WTC11 (cell line): Measurements from ENCODE around the gene TMEM151A. TPM values are rescaled to one million over a fixed set of nuclear protein-coding genes. Genes with fewer than 3 reads are reported as not detected.

Experiments
- ATAC-seq: fragments of 200-7000 bp; cut with Tn5 transposase; 2 replicates; pipeline ENCODE4 v1.10.0; 2021; ENCODE audit warnings: mild to moderate bottlenecking, moderate library complexity
- CTCF ChIA-PET: fragments of 300-600 bp; sonication (Branson Sonifier 250); formaldehyde crosslinking; loops from one replicate; lab custom pipeline; 2021; ENCODE audit warnings: antibody characterized with exemption; lab: Charles Lee
- POLR2A ChIA-PET: fragments of 350-600 bp; sonication (Branson Sonifier 250); formaldehyde crosslinking; loops from one replicate; lab custom pipeline; 2021; ENCODE audit warnings: antibody characterized with exemption; lab: Charles Lee
- DNase-seq: peaks from one replicate; pipeline ENCODE4 v3.0.0; 2021; ENCODE audit warnings: low spot score
- H3K27ac Mint-ChIP-seq: 2 replicates; pipeline ENCODE4 v1.8.0; 2021; ENCODE audit warnings: mixed read lengths
- H3K27me3 Mint-ChIP-seq: 2 replicates; pipeline ENCODE4 v1.8.0; 2021; ENCODE audit warnings: low read depth, mild to moderate bottlenecking, moderate library complexity, mixed read lengths
- H3K36me3 Mint-ChIP-seq: 2 replicates; pipeline ENCODE4 v1.8.0; 2021; ENCODE audit warnings: mixed read lengths
- H3K4me1 Mint-ChIP-seq: 2 replicates; pipeline ENCODE4 v1.8.0; 2022; ENCODE audit warnings: mixed read lengths
- H3K4me3 Mint-ChIP-seq: 2 replicates; pipeline ENCODE4 v1.8.0; 2021; ENCODE audit warnings: mild to moderate bottlenecking, moderate library complexity, mixed read lengths
- H3K9me3 Mint-ChIP-seq: 2 replicates; pipeline ENCODE4 v1.8.0; 2021; ENCODE audit warnings: mixed read lengths
- ETV6 ChIP-seq: sonication (generic); formaldehyde crosslinking; IDR thresholded peaks from 2 replicates; pipeline ENCODE4 v1.8.1; 2022; ENCODE audit warnings: mild to moderate bottlenecking, missing genetic modification reagents
- NFE2L1 ChIP-seq: sonication (generic); formaldehyde crosslinking; IDR thresholded peaks from 2 replicates; pipeline ENCODE4 v1.8.1; 2023; ENCODE audit warnings: missing genetic modification reagents
- PRRX2 ChIP-seq: fragments of 250-450 bp; sonication (Bioruptor Pico); IDR thresholded peaks from 2 replicates; pipeline ENCODE4 v1.8.0; 2021; ENCODE audit warnings: mild to moderate bottlenecking
- TEAD1 ChIP-seq: sonication (generic); formaldehyde crosslinking; IDR thresholded peaks from 2 replicates; pipeline ENCODE4 v1.8.0; 2022; ENCODE audit warnings: mild to moderate bottlenecking, missing genetic modification reagents
- ZNF263 ChIP-seq: sonication (generic); formaldehyde crosslinking; IDR thresholded peaks from 2 replicates; pipeline ENCODE4 v1.8.1; 2022; ENCODE audit warnings: low read depth, mild to moderate bottlenecking, moderate library complexity, missing genetic modification reagents
- ZNF317 ChIP-seq: sonication (generic); formaldehyde crosslinking; IDR thresholded peaks from 2 replicates; pipeline ENCODE4 v1.8.1; 2023; ENCODE audit warnings: low read depth, mild to moderate bottlenecking, moderate library complexity, missing genetic modification reagents, borderline replicate concordance
- ZNF396 ChIP-seq: fragments of 250-450 bp; sonication (Bioruptor Pico); IDR thresholded peaks from 2 replicates; pipeline ENCODE4 v1.8.0; 2021; ENCODE audit warnings: mild to moderate bottlenecking, moderate library complexity, borderline replicate concordance
- total RNA-seq: library from RNA; stranded (reverse); gene quantifications from 3 replicates; pipeline ENCODE4 v1.2.3, GENCODE V29; 2021
- TF ChIP-seq, protein P1 (sequence below): sonication (generic); formaldehyde crosslinking; IDR thresholded peaks from 2 replicates; pipeline ENCODE4 v1.8.0; 2022; ENCODE audit warnings: mild to moderate bottlenecking, missing genetic modification reagents
- TF ChIP-seq, protein P2 (sequence below): sonication (generic); formaldehyde crosslinking; IDR thresholded peaks from 2 replicates; pipeline ENCODE4 v1.8.0; 2022; ENCODE audit warnings: mild to moderate bottlenecking, missing genetic modification reagents
- TF ChIP-seq, protein P3 (sequence below): sonication (generic); formaldehyde crosslinking; conservative IDR thresholded peaks from 2 replicates; pipeline ENCODE4 v1.8.1; 2023; ENCODE audit warnings: mild to moderate bottlenecking, low read depth, missing genetic modification reagents, moderate library complexity
- TF ChIP-seq, protein P4 (sequence below): sonication (generic); formaldehyde crosslinking; IDR thresholded peaks from 2 replicates; pipeline ENCODE4 v1.8.0; 2022; ENCODE audit warnings: mild to moderate bottlenecking, missing genetic modification reagents
- TF ChIP-seq, protein P5 (sequence below): sonication (generic); formaldehyde crosslinking; IDR thresholded peaks from 2 replicates; pipeline ENCODE4 v1.8.1; 2023; ENCODE audit warnings: mild to moderate bottlenecking, missing genetic modification reagents
- TF ChIP-seq, protein P6 (sequence below): fragments of 250-450 bp; sonication (Bioruptor Pico); IDR thresholded peaks from 2 replicates; pipeline ENCODE4 v2.1.2; 2022; ENCODE audit warnings: mild to moderate bottlenecking, moderate library complexity
- TF ChIP-seq, protein P7 (sequence below): sonication (generic); formaldehyde crosslinking; IDR thresholded peaks from 2 replicates; pipeline ENCODE4 v1.8.1; 2022; ENCODE audit warnings: mild to moderate bottlenecking, moderate library complexity, missing genetic modification reagents

TMEM151A gene
- total RNA-seq, 1 experiment from 2014 or later, result 2.2 TPM

DNA sequence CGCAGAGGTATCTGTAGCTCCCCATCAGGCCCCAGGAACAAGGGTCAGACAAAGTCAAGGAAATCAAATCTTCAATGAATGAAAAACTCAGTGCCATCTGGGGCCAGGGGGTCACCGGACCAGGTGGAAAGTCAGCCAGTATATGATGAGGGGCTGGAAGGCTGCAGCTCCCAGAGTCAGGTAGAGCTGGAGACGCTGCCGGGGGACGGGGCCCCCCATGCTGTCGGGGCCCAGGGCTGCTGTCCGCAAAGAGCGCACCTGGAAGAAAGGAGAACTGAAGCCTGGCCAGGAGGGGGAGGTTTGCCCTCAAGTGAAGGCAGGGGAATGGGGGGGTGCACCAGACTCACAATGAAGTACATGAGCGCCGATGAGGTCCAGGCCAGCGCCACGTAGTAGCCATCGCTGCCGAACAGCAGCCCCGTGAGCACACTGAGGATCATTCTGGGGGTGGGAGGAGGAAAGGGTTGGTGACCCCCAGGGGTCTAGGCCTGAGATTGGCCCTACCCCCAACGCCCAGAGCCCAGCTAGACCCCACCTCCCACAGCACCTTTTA is 7.1 kb upstream of the TMEM151A start:
- ChIA-PET POLR2A (interaction anchor here (0.7 kb wide), 1 partner anchor 134 kb away, joined by 3 read pairs; no protein-coding TSS in a partner anchor), CTCF (no interaction called here)
- DNase-seq (no peak), ATAC-seq (no peak)
- H3K9me3 Mint-ChIP-seq, result no peaks in the 10 kb centered on the region
- H3K27ac Mint-ChIP-seq, result no peak overlapping the region
- H3K36me3 Mint-ChIP-seq, result no peaks in the 10 kb centered on the region
- peaks cover 18% of the 10 kb centered on the region for H3K27me3 Mint-ChIP-seq
- TF ChIP-seq, protein P1, sequence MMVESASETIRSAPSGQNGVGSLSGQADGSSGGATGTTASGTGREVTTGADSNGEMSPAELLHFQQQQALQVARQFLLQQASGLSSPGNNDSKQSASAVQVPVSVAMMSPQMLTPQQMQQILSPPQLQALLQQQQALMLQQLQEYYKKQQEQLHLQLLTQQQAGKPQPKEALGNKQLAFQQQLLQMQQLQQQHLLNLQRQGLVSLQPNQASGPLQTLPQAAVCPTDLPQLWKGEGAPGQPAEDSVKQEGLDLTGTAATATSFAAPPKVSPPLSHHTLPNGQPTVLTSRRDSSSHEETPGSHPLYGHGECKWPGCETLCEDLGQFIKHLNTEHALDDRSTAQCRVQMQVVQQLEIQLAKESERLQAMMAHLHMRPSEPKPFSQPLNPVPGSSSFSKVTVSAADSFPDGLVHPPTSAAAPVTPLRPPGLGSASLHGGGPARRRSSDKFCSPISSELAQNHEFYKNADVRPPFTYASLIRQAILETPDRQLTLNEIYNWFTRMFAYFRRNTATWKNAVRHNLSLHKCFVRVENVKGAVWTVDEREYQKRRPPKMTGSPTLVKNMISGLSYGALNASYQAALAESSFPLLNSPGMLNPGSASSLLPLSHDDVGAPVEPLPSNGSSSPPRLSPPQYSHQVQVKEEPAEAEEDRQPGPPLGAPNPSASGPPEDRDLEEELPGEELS (CRISPR knock-in tag), result no peak
- TF ChIP-seq, protein P2, sequence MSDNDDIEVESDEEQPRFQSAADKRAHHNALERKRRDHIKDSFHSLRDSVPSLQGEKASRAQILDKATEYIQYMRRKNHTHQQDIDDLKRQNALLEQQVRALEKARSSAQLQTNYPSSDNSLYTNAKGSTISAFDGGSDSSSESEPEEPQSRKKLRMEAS (CRISPR knock-in tag), result no peak
- TF ChIP-seq, protein P3, sequence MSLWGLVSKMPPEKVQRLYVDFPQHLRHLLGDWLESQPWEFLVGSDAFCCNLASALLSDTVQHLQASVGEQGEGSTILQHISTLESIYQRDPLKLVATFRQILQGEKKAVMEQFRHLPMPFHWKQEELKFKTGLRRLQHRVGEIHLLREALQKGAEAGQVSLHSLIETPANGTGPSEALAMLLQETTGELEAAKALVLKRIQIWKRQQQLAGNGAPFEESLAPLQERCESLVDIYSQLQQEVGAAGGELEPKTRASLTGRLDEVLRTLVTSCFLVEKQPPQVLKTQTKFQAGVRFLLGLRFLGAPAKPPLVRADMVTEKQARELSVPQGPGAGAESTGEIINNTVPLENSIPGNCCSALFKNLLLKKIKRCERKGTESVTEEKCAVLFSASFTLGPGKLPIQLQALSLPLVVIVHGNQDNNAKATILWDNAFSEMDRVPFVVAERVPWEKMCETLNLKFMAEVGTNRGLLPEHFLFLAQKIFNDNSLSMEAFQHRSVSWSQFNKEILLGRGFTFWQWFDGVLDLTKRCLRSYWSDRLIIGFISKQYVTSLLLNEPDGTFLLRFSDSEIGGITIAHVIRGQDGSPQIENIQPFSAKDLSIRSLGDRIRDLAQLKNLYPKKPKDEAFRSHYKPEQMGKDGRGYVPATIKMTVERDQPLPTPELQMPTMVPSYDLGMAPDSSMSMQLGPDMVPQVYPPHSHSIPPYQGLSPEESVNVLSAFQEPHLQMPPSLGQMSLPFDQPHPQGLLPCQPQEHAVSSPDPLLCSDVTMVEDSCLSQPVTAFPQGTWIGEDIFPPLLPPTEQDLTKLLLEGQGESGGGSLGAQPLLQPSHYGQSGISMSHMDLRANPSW, result no peak
- TF ChIP-seq ZNF317 (CRISPR knock-in tag) (no peak), TEAD1 (no peak), ZNF396 (CRISPR knock-in tag) (no peak), NFE2L1 (CRISPR knock-in tag) (no peak), PRRX2 (no peak), ETV6 (no peak), ZNF263 (CRISPR knock-in tag) (no peak)
- TF ChIP-seq, protein P4, sequence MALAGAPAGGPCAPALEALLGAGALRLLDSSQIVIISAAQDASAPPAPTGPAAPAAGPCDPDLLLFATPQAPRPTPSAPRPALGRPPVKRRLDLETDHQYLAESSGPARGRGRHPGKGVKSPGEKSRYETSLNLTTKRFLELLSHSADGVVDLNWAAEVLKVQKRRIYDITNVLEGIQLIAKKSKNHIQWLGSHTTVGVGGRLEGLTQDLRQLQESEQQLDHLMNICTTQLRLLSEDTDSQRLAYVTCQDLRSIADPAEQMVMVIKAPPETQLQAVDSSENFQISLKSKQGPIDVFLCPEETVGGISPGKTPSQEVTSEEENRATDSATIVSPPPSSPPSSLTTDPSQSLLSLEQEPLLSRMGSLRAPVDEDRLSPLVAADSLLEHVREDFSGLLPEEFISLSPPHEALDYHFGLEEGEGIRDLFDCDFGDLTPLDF, result no peak
- TF ChIP-seq, protein P5, sequence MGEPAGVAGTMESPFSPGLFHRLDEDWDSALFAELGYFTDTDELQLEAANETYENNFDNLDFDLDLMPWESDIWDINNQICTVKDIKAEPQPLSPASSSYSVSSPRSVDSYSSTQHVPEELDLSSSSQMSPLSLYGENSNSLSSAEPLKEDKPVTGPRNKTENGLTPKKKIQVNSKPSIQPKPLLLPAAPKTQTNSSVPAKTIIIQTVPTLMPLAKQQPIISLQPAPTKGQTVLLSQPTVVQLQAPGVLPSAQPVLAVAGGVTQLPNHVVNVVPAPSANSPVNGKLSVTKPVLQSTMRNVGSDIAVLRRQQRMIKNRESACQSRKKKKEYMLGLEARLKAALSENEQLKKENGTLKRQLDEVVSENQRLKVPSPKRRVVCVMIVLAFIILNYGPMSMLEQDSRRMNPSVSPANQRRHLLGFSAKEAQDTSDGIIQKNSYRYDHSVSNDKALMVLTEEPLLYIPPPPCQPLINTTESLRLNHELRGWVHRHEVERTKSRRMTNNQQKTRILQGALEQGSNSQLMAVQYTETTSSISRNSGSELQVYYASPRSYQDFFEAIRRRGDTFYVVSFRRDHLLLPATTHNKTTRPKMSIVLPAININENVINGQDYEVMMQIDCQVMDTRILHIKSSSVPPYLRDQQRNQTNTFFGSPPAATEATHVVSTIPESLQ (CRISPR knock-in tag), result no peak
- TF ChIP-seq, protein P6, sequence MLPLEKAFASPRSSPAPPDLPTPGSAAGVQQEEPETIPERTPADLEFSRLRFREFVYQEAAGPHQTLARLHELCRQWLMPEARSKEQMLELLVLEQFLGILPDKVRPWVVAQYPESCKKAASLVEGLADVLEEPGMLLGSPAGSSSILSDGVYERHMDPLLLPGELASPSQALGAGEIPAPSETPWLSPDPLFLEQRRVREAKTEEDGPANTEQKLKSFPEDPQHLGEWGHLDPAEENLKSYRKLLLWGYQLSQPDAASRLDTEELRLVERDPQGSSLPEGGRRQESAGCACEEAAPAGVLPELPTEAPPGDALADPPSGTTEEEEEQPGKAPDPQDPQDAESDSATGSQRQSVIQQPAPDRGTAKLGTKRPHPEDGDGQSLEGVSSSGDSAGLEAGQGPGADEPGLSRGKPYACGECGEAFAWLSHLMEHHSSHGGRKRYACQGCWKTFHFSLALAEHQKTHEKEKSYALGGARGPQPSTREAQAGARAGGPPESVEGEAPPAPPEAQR, result no peak
- TF ChIP-seq, protein P7, sequence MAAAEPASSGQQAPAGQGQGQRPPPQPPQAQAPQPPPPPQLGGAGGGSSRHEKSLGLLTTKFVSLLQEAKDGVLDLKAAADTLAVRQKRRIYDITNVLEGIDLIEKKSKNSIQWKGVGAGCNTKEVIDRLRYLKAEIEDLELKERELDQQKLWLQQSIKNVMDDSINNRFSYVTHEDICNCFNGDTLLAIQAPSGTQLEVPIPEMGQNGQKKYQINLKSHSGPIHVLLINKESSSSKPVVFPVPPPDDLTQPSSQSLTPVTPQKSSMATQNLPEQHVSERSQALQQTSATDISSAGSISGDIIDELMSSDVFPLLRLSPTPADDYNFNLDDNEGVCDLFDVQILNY (CRISPR knock-in tag), result no peak
- H3K4me3 Mint-ChIP-seq, result no peak overlapping the region
- H3K4me1 Mint-ChIP-seq, result peaks cover 18% of the 10 kb centered on the region
